Heart left ventricle (tissue), 16 donors: Measurements from ENCODE around the gene IL6. TPM values are rescaled to one million over a fixed set of nuclear protein-coding genes. Genes with fewer than 3 reads are reported as not detected.
"Not testable (repeated sequence)": the region's sequence is repeated elsewhere in the genome, so short reads cannot be mapped to it uniquely, and the experiment has no call there.

Experiments
- ATAC-seq, 4 donors: fragments of 200-7000 bp; cut with Tn5 transposase; one replicate each; pipeline ENCODE4 v1.9.1; 2020 to 2022; ENCODE audit warnings: moderate library complexity in 4 of 4, mild to moderate bottlenecking in 3 of 4, moderate number of reproducible peaks in 1 of 4
- DNase-seq, 5 donors: peaks; one replicate each; pipeline ENCODE4 v3.0.0-alpha.2; 2020
- H3K27ac ChIP-seq, 12 donors: fragments of 200-600 bp; sonication (generic) in 4 of 12; one replicate each; pipeline versions ENCODE4 v1.5.0 to v1.8.0; 2016 to 2022; ENCODE audit warnings: mild to moderate bottlenecking in 2 of 12
- H3K27me3 ChIP-seq, 9 donors: fragments of 200-600 bp; sonication (generic) in 2 of 9; one replicate each; pipeline versions ENCODE4 v1.5.1 to v1.8.0; 2016 to 2022; ENCODE audit warnings: mild to moderate bottlenecking in 3 of 9
- H3K36me3 ChIP-seq, 9 donors: fragments of 200-600 bp; sonication (generic) in 2 of 9; one replicate each; pipeline versions ENCODE4 v1.5.0 to v1.8.0; 2018 to 2022; ENCODE audit warnings: mild to moderate bottlenecking in 2 of 9
- H3K4me1 ChIP-seq, 12 donors: fragments of 200-600 bp; sonication (generic) in 4 of 12; one replicate each; pipeline versions ENCODE4 v1.5.0 to v1.8.0; 2016 to 2022; ENCODE audit warnings: mild to moderate bottlenecking in 3 of 12
- H3K4me3 ChIP-seq, 12 donors: fragments of 200-600 bp; sonication (generic) in 4 of 12; one replicate each; pipeline versions ENCODE4 v1.5.0 to v1.8.0; 2017 to 2022; ENCODE audit warnings: mild to moderate bottlenecking in 9 of 12, moderate library complexity in 4 of 12
- H3K9me3 ChIP-seq, 12 donors: fragments of 200-600 bp; sonication (generic) in 4 of 12; one replicate each; pipeline versions ENCODE4 v1.5.0 to v1.8.0; 2016 to 2022; ENCODE audit warnings: mild to moderate bottlenecking in 1 of 12
- CTCF ChIP-seq, 12 donors: fragments of 200-600 bp; sonication (generic) in 4 of 12; IDR thresholded peaks; one replicate each; pipeline versions ENCODE4 v1.5.0 to v1.8.0; 2018 to 2022; ENCODE audit warnings: antibody characterized with exemption in 12 of 12, mild to moderate bottlenecking in 5 of 12
- POLR2A ChIP-seq, 2 donors: fragments of 450-650 bp; IDR thresholded peaks; one replicate each; pipeline ENCODE4 v1.6.1; 2017; ENCODE audit warnings: antibody characterized with exemption in 2 of 2, mild to moderate bottlenecking in 2 of 2, moderate library complexity in 2 of 2
- WGBS, 4 donors: extraction: QIAGEN DNeasy Blood & Tissue Kit in 2 of 4; methylation state at CpG; one replicate each; pipeline versions ENCODE4 v1.1.5 to v1.1.7; 2013 to 2018; 5-methylcytosine and 5-hydroxymethylcytosine counted together
- intact Hi-C, 10 donors: fragments of 100-400 bp; cut with DNase I; formaldehyde crosslinking; loops; one replicate each; pipeline versions ENCODE4 v1.11.1 to v1.14.2; 2022
- polyA plus RNA-seq, 2 donors: library from polyadenylated mRNA; stranded (reverse); fragments of 200-250 nt; gene quantifications; one replicate each; pipeline ENCODE4 v1.2.3, GENCODE V29; 2013
- total RNA-seq, 9 donors: library from RNA; depleted of rRNA in 2 of 9; stranded (reverse); fragments of >200 nt in 2 of 9; fragmentation: NEBNext Ultra II Directional in 3 of 9; extraction: Animal tissue kit (Norgen Biotek cat#: 25700) in 3 of 9; gene quantifications; one replicate each; pipeline versions ENCODE4 v1.1.0 to v1.2.4, GENCODE V29; 2016 to 2023
- donor health status: ischemic (EF 13 %, LVEDD 7.1; RV severe dilation, severe dysfunction).
- donor health status: healthy with polysubstance abuse.
- donor health status: DM: no; HTN: yes; CAD: no.
- donor health status: DM: no; HTN: no; CAD: no.
- donor health status: ischemic (EF 25% LVEDD 6.9; RV normal size, moderate dysfunction).
- donor health status: ischemic (EF 25% LVEDD 5.7; RV mildly dilated, moderate dysfunction).
- donor health status: healthy.
- donor health status: DM: yes; HTN: yes; CAD: no.
- donor health status: ischemic (EF 35%, LVEDD 5.7; RV mildly dilated, moderate dysfunction).
- donor health status: nonischemic (EF 11% LVEDD 7.7; RV severe dilation, severe dysfunction).
- donor health status: DM: yes; HTN: yes; CAD: no.
- donor health status: PGD.
- donor health status: ischemic (EF 29% LVEDD 5.4; RV normal size, mild dysfunction).
- donor health status: nonischemic (EF 23%, LVEDD 6.1; RV moderate dilation, normal function).

Gene IL6
- total and polyA plus RNA-seq, 11 donors, result 0.72 to 15.1 (median 1.9) TPM; not detected in 1

GRCh38 chr7:22776964-22777363 lies 50.0 kb downstream of the IL6 start:
- Histone ChIP-seq H3K9me3 (no peaks in the 10 kb centered on the region), H3K27ac (no peak overlapping the region), H3K4me3 (no peak overlapping the region), H3K27me3 (no peaks in the 10 kb centered on the region), H3K36me3 (no peaks in the 10 kb centered on the region), H3K4me1 (peaks cover 0 to 15% (median 0%) of the 10 kb centered on the region in 12 donors)
- ATAC-seq (no peak), DNase-seq (no peak)
- no peak for TF ChIP-seq CTCF (IDR thresholded peaks at IDR 0.05)
- no peak for TF ChIP-seq POLR2A (IDR thresholded peaks at IDR 0.05)
- WGBS, 4 donors, result 75 to 82% (median 78%) methylated on average over 4 of the region's 4 CpGs
- intact Hi-C loops, result no loop called here

DNA sequence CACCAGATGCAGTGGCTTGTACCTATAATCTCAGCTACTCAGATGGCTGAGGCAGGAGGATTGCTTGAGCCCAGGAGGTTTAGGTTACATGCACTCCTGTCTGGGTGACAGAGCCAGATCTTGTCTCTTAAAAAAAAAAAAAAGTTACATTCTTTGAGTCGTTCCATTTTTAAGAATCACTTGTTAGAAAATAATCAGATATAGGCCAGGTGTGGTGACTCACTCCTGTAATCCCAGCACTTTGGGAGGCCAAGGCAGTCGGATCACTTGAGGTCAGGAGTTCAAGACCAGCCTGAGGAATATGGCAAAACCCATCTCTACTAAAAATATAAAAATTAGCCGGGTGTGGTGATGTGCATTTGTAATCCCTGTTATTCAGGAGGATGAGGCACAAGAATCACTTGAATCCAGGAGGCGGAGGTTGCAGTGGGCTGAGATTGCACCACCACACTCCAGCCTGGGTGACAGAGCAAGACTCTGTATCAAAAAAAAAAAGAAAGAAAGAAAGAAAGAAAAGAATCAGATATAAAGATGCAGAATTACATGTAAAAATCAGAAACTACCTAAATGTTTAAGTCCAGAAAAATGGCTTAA lies 52.8 kb downstream of the IL6 start:
- not testable (repeated sequence) for ATAC-seq, H3K4me3 ChIP-seq, DNase-seq, H3K36me3 ChIP-seq, H3K27me3 ChIP-seq, H3K27ac ChIP-seq, H3K9me3 ChIP-seq
- H3K4me1 ChIP-seq, result peaks cover 0 to 15% (median 0%) of the 10 kb centered on the region in 12 donors
- intact Hi-C loops, result loop anchor here in 5 of 10 donors (5.0 kb wide), 3 partner anchors 218 to 277 kb away; no protein-coding TSS in a partner anchor
- WGBS, 4 donors, result 72 to 86% (median 78%) methylated on average over 4 of the region's 4 CpGs

GRCh38 chr7:22781230-22781711 lies 54.3 kb downstream of the IL6 start:
- ATAC-seq (peak in 1 of 4 donors; percentile 82), DNase-seq (no peak)
- H3K4me3 ChIP-seq, result no peak overlapping the region
- TF ChIP-seq POLR2A (IDR thresholded peaks at IDR 0.05) (no peak), CTCF (IDR thresholded peaks at IDR 0.05) (no peak)
- no peaks in the 10 kb centered on the region for H3K9me3 ChIP-seq
- H3K27ac ChIP-seq, result peak overlapping the region in 2 of 12 donors; percentile 8 to 32
- H3K36me3 ChIP-seq, result no peaks in the 10 kb centered on the region
- H3K4me1 ChIP-seq, result peaks cover 0 to 15% (median 0%) of the 10 kb centered on the region in 12 donors
- WGBS, 4 donors, result 52 to 71% (median 68%) methylated on average over 5 of the region's 5 CpGs
- intact Hi-C loops, result loop anchor here in 5 of 10 donors (5.0 kb wide), 3 partner anchors 219 to 276 kb away; no protein-coding TSS in a partner anchor
- no peaks in the 10 kb centered on the region for H3K27me3 ChIP-seq

Other genes starting within 250 kb of the IL6 start
- gene STEAP1B, start 227.0 kb upstream of the IL6 start, total RNA-seq, result 1 to 10 TPM in 1 of 9 donors, under 1 TPM in 6, not detected in 2; 0.26 to 1.7 (median 0.52) TPM
- gene STEAP1B, start 227.0 kb upstream of the IL6 start, polyA plus RNA-seq, result under 1 TPM; 0.32 to 0.46 TPM
- 100 to 1,000 TPM; 137 to 529 (median 399) TPM for gene TOMM7, start 95.6 kb downstream of the IL6 start, total RNA-seq
- 100 to 1,000 TPM; 253 to 341 TPM for gene TOMM7, start 95.6 kb downstream of the IL6 start, polyA plus RNA-seq